GM12891 (cell line): ENCODE data around the gene ALKBH1.

ENCODE experiments used
- PAX5 ChIP-seq: IDR thresholded peaks from 2 replicates; pipeline ENCODE4 v1.6.1; 2011; ENCODE audit warnings: low read length, moderate library complexity, mild to moderate bottlenecking; ENCODE audit not compliant: insufficient read depth, severe bottlenecking
- POLR2A ChIP-seq: IDR thresholded peaks from 2 replicates; pipeline ENCODE4 v1.6.1; 2011; ENCODE audit warnings: low read depth, low read length, control low read depth
- POU2F2 ChIP-seq: IDR thresholded peaks from 2 replicates; pipeline ENCODE4 v1.6.1; 2011; ENCODE audit warnings: low read depth, mild to moderate bottlenecking, control low read depth, low read length, moderate library complexity
- SPI1 ChIP-seq: IDR thresholded peaks from 2 replicates; pipeline ENCODE4 v1.6.1; 2011; ENCODE audit warnings: low read depth, low read length, control low read depth
- TAF1 ChIP-seq: IDR thresholded peaks from 2 replicates; pipeline ENCODE4 v1.6.1; 2011; ENCODE audit warnings: low read depth, low read length, control low read depth

- TF ChIP-seq POLR2A: no peak
- no peak for TF ChIP-seq SPI1
- no peak for TF ChIP-seq POU2F2
- no peak for TF ChIP-seq PAX5
- TF ChIP-seq TAF1: no peak
Observed at GRCh38 chr14:77654001-77654441, 53.8 kb downstream of the ALKBH1 start.
